Measurements from ENCODE around the gene ITPR1. TPM values are rescaled to one million over a fixed set of nuclear protein-coding genes. Genes with fewer than 3 reads are reported as not detected.

ITPR1 gene
- total RNA-seq, 2 experiments from 2014 or later: 74.3 to 76.2 TPM

GRCh38 chr3:4856136-4856535, 363.0 kb downstream of the ITPR1 start:
- peaks cover 46% of the 10 kb centered on the region for H3K4me1 Mint-ChIP-seq
- no peak for DNase-seq
- peaks cover 12% of the 10 kb centered on the region for H3K9me3 Mint-ChIP-seq
- peaks cover 53% of the 10 kb centered on the region for H3K36me3 Mint-ChIP-seq
- peak overlapping the region; percentile 27 for H3K27ac Mint-ChIP-seq
- no peaks in the 10 kb centered on the region for H3K27me3 Mint-ChIP-seq
- no peak overlapping the region for H3K4me3 Mint-ChIP-seq
- no peak for ATAC-seq (ENCODE audit: low read depth)
- POLR2A ChIA-PET: no interaction called here

- Mint-ChIP-seq H3K27ac (peak overlapping the region; percentile 21), H3K9me3 (peaks cover 15% of the 10 kb centered on the region), H3K4me1 (peaks cover 41% of the 10 kb centered on the region), H3K36me3 (peaks cover 56% of the 10 kb centered on the region), H3K27me3 (no peaks in the 10 kb centered on the region), H3K4me3 (no peak overlapping the region)
- POLR2A ChIA-PET: no interaction called here
- ATAC-seq (ENCODE audit: low read depth) (no peak), DNase-seq (no peak)
These were observed 363.4 kb downstream of the ITPR1 start for GRCh38 chr3:4856564-4856963.

DNA sequence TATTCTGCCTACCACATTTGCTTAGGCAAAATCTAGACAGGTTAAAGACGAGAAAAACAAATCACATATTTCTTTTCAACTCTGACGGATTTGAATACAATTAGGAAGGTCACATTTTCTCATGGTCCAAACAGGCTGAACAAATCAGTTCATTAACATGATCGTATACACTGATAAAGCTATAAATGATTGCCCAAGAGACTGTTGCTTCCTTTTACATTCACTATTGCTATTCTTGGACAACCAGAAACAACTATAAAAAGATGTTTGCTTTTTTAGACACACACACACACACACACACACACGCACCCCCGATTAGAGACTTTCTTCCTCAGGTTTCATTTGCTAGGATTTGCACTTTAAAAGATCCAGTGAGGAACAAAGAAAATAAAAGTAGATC, 363.8 kb downstream of the ITPR1 start:
- no peak overlapping the region for H3K27ac Mint-ChIP-seq
- no peak for ATAC-seq (ENCODE audit: low read depth)
- H3K27me3 Mint-ChIP-seq: no peaks in the 10 kb centered on the region
- no peak overlapping the region for H3K4me3 Mint-ChIP-seq
- no peak for DNase-seq
- peaks cover 60% of the 10 kb centered on the region for H3K36me3 Mint-ChIP-seq
- peaks cover 15% of the 10 kb centered on the region for H3K9me3 Mint-ChIP-seq
- POLR2A ChIA-PET: no interaction called here
- H3K4me1 Mint-ChIP-seq: peaks cover 38% of the 10 kb centered on the region

GRCh38 chr3:4859788-4860187, 366.6 kb downstream of the ITPR1 start:
- Mint-ChIP-seq H3K27me3 (no peaks in the 10 kb centered on the region), H3K27ac (no peak overlapping the region), H3K4me3 (no peak overlapping the region), H3K4me1 (peaks cover 26% of the 10 kb centered on the region), H3K36me3 (peaks cover 81% of the 10 kb centered on the region), H3K9me3 (peaks cover 24% of the 10 kb centered on the region)
- POLR2A ChIA-PET: interaction anchor here (1.1 to 1.6 kb wide), 2 partner anchors 12 to 117 kb away, joined by 4 to 6 read pairs; no protein-coding TSS in a partner anchor
- no peak for ATAC-seq (ENCODE audit: low read depth)
- DNase-seq: no peak

GRCh38 chr3:4862973-4863372, 369.8 kb downstream of the ITPR1 start:
- POLR2A ChIA-PET: no interaction called here

DNA sequence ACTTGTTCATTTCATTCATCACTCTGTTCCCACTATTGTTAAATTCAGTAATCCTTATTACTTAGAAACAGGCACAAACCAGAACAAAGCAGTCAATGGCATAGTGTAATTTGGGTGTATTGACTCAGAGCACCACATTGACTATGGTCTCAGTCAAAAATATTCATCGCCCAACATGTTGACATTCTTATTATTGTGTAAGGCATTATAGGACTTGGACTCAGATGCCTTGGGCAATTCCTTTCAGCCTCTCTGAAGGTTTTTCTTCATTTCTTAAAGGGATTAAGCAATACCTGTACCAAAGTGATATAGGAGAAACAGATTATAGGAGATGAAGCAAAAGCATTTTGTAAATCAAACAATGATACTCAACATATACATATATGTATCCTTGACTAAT, 371.4 kb downstream of the ITPR1 start:
- POLR2A ChIA-PET: interaction anchor here (1.0 kb wide), 1 partner anchor 29 kb away, joined by 3 read pairs; no protein-coding TSS in a partner anchor
- Mint-ChIP-seq H3K27ac (no peak overlapping the region), H3K27me3 (no peaks in the 10 kb centered on the region), H3K4me3 (no peak overlapping the region), H3K4me1 (peaks cover 32% of the 10 kb centered on the region), H3K9me3 (peaks cover 18% of the 10 kb centered on the region), H3K36me3 (peaks cover 47% of the 10 kb centered on the region)
- no peak for ATAC-seq (ENCODE audit: low read depth)
- no peak for DNase-seq

More at GRCh38 chr3:4862973-4863372, 369.8 kb downstream of the ITPR1 start:
- H3K27ac Mint-ChIP-seq: no peak overlapping the region
- H3K27me3 Mint-ChIP-seq: no peaks in the 10 kb centered on the region
- peaks cover 18% of the 10 kb centered on the region for H3K9me3 Mint-ChIP-seq
- ATAC-seq (ENCODE audit: low read depth) (no peak), DNase-seq (no peak)
- no peak overlapping the region for H3K4me3 Mint-ChIP-seq
- peaks cover 56% of the 10 kb centered on the region for H3K36me3 Mint-ChIP-seq
- peaks cover 29% of the 10 kb centered on the region for H3K4me1 Mint-ChIP-seq

- peak overlapping the region; percentile 55 for H3K4me3 Mint-ChIP-seq
- peaks cover 37% of the 10 kb centered on the region for H3K36me3 Mint-ChIP-seq
- peaks cover 40% of the 10 kb centered on the region for H3K4me1 Mint-ChIP-seq
- H3K27ac Mint-ChIP-seq: peak overlapping the region; percentile 25
- no peak for DNase-seq
- peaks cover 14% of the 10 kb centered on the region for H3K9me3 Mint-ChIP-seq
- ATAC-seq (ENCODE audit: low read depth): no peak
- POLR2A ChIA-PET: no interaction called here
- no peaks in the 10 kb centered on the region for H3K27me3 Mint-ChIP-seq
These were observed 372.6 kb downstream of the ITPR1 start for GRCh38 chr3:4865714-4866113.

DNA sequence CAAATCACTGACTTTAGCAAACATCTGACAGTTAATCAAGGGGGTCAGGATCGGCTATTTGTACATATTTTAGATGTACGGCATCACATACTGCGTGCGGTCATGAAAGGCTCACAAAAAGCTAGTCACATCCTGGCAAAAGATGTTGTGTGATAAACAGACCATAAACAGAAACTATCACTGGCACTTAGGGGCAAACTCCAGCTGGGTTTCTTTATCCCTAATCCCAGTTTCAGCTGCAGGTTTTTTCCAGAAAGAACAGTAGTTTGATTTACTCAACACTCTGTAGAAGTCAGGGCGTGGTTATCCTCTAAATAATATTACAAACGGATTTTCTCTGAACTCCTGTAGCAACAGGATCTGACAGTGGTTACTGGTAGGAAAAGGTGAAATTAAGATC, 373.7 kb downstream of the ITPR1 start:
- POLR2A ChIA-PET: interaction anchor here (0.7 to 1.6 kb wide), 4 partner anchors 19 to 153 kb away, joined by 3 to 6 read pairs (median 4); no protein-coding TSS in a partner anchor
- DNase-seq (no peak), ATAC-seq (ENCODE audit: low read depth) (no peak)
- Mint-ChIP-seq H3K9me3 (peaks cover 11% of the 10 kb centered on the region), H3K27me3 (no peaks in the 10 kb centered on the region), H3K36me3 (peaks cover 27% of the 10 kb centered on the region), H3K4me3 (peak overlapping the region; percentile 85), H3K4me1 (peaks cover 43% of the 10 kb centered on the region), H3K27ac (peak overlapping the region; percentile 89)

GRCh38 chr3:4877173-4877787, 384.1 kb downstream of the ITPR1 start:
- POLR2A ChIA-PET: interaction anchor here (0.7 kb wide), 1 partner anchor 138 kb away, joined by 3 read pairs; no protein-coding TSS in a partner anchor
- ATAC-seq (ENCODE audit: low read depth) (no peak), DNase-seq (no peak)
- H3K9me3 Mint-ChIP-seq: peaks cover 1% of the 10 kb centered on the region
- no peak overlapping the region for H3K27ac Mint-ChIP-seq
- no peaks in the 10 kb centered on the region for H3K27me3 Mint-ChIP-seq
- H3K4me3 Mint-ChIP-seq: no peak overlapping the region
- H3K36me3 Mint-ChIP-seq: peaks cover 6% of the 10 kb centered on the region
- H3K4me1 Mint-ChIP-seq: peaks cover 13% of the 10 kb centered on the region

DNA sequence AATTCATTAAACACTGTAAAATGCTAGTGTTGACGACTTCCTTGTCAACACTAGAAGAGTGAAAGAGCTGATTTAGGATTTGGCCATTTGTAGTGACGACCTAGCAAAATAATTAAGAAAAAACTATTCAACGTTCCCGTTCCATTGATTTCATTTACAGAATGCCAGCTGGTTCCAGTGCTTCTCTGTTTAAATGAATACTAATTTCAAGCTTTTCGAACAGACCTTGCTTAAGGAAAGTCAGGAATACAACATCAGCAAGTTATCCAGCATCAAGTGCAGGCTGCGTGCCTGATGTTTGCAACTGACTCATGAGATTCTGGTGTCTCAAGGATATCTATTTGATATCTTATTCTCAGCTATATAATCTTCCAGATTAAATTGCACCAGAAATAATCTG, 387.7 kb downstream of the ITPR1 start:
- H3K27ac Mint-ChIP-seq: no peak overlapping the region
- POLR2A ChIA-PET: interaction anchor here (1.1 kb wide), 1 partner anchor 98 kb away, joined by 3 read pairs; the partner anchor contains the start of gene BHLHE40
- H3K27me3 Mint-ChIP-seq: no peaks in the 10 kb centered on the region
- no peaks in the 10 kb centered on the region for H3K9me3 Mint-ChIP-seq
- ATAC-seq (ENCODE audit: low read depth): no peak
- no peak overlapping the region for H3K4me3 Mint-ChIP-seq
- peaks cover 8% of the 10 kb centered on the region for H3K4me1 Mint-ChIP-seq
- no peak for DNase-seq
- H3K36me3 Mint-ChIP-seq: peaks cover 10% of the 10 kb centered on the region

- H3K4me3 Mint-ChIP-seq: no peak overlapping the region
- H3K4me1 Mint-ChIP-seq: peaks cover 16% of the 10 kb centered on the region
- DNase-seq: no peak
- H3K9me3 Mint-ChIP-seq: peaks cover 3% of the 10 kb centered on the region
- no peak for ATAC-seq (ENCODE audit: low read depth)
- H3K36me3 Mint-ChIP-seq: peaks cover 18% of the 10 kb centered on the region
- no peak overlapping the region for H3K27ac Mint-ChIP-seq
- H3K27me3 Mint-ChIP-seq: no peaks in the 10 kb centered on the region
- POLR2A ChIA-PET: no interaction called here
These were observed 389.4 kb downstream of the ITPR1 start for GRCh38 chr3:4882548-4882947.

DNA sequence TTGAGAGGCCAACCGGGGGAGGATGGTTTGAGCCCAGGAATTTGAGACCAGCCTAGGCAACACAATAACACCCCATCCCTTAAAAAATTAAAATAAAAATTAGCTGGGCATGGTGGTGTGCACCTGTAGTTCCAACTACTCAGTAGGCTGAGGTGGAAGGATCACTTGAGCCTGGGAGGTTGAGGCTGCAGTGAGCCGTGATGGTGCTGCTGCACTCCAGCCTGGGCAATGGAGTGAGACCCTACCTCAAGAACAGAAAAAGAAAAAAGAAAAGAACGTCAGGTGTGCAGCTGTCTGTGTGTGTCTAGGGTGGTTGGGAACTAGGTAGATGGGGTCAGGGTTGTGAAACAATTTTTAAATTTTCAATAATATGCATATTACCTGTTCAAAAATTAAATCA, 389.9 kb downstream of the ITPR1 start:
- POLR2A ChIA-PET: no interaction called here
- no peak for ATAC-seq (ENCODE audit: low read depth)

GRCh38 chr3:4884888-4885287, 391.7 kb downstream of the ITPR1 start:
- Mint-ChIP-seq H3K27me3 (no peaks in the 10 kb centered on the region), H3K36me3 (peaks cover 13% of the 10 kb centered on the region), H3K27ac (no peak overlapping the region), H3K9me3 (peaks cover 3% of the 10 kb centered on the region), H3K4me3 (no peak overlapping the region), H3K4me1 (peaks cover 32% of the 10 kb centered on the region)
- POLR2A ChIA-PET: interaction anchor here (0.8 to 1.4 kb wide), 2 partner anchors 23 to 94 kb away, joined by 3 to 4 read pairs; partner anchors contain the start of gene BHLHE40
- ATAC-seq (ENCODE audit: low read depth) (no peak), DNase-seq (no peak)

More for the DNA sequence above, 389.9 kb downstream of the ITPR1 start:
- Mint-ChIP-seq H3K4me1 (peaks cover 19% of the 10 kb centered on the region), H3K27me3 (no peaks in the 10 kb centered on the region), H3K36me3 (peaks cover 18% of the 10 kb centered on the region), H3K27ac (no peak overlapping the region), H3K9me3 (peaks cover 3% of the 10 kb centered on the region), H3K4me3 (no peak overlapping the region)
- DNase-seq: no peak

DNA sequence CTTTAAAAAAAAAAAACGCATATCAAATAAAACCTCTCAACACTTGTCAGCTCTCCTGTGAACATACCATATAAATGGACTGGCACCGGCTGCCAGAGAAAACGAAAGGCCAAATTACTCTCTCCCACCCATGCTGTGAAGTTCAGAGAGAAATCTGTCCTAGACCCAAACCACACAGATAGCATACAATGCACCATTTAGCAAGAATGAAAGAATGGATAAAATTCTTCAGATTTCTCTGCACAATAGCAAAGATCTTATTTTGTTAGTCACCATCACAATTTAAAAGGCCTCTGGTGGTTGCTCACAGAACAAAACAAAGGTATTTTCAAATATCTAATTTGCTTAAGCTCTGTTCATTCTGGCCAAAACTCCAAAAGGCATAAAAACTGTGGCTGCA, 392.2 kb downstream of the ITPR1 start:
- POLR2A ChIA-PET: interaction anchor here (0.8 to 1.4 kb wide), 2 partner anchors 23 to 94 kb away, joined by 3 to 4 read pairs; partner anchors contain the start of gene BHLHE40
- Mint-ChIP-seq H3K36me3 (peaks cover 13% of the 10 kb centered on the region), H3K4me1 (peaks cover 34% of the 10 kb centered on the region), H3K9me3 (peaks cover 3% of the 10 kb centered on the region), H3K27me3 (no peaks in the 10 kb centered on the region), H3K27ac (no peak overlapping the region), H3K4me3 (no peak overlapping the region)
- DNase-seq (no peak), ATAC-seq (ENCODE audit: low read depth) (no peak)

Data from activated naive CD8-positive, alpha-beta T cell treated with anti-CD3 and anti-CD28 coated beads, Interleukin-2, amount 10 ng/mL, durations not matched to agents 7 days and 5 days (primary cell).